Fibroblast of mammary gland (primary cell): ENCODE results near the gene TRIM63.
A peak's percentile ranks its signal among the peaks of the same experiment; 100 is the strongest.

Experiments
- DNase-seq: peaks from one replicate; pipeline ENCODE4 v3.0.0-alpha.2; 2010; ENCODE audit warnings: low read depth
- H3K4me3 ChIP-seq: 2 replicates; pipeline ENCODE4 v1.5.1; 2011; ENCODE audit warnings: low read depth, mild to moderate bottlenecking, low read length, moderate library complexity; ENCODE audit not compliant: control insufficient read depth
- TF ChIP-seq, protein P1 (sequence below): conservative IDR thresholded peaks from 2 replicates; pipeline ENCODE4 v1.5.1; 2011; ENCODE audit warnings: low read depth, low read length, inconsistent platforms; ENCODE audit not compliant: control insufficient read depth, insufficient read depth

The TRIM63 gene

DNA sequence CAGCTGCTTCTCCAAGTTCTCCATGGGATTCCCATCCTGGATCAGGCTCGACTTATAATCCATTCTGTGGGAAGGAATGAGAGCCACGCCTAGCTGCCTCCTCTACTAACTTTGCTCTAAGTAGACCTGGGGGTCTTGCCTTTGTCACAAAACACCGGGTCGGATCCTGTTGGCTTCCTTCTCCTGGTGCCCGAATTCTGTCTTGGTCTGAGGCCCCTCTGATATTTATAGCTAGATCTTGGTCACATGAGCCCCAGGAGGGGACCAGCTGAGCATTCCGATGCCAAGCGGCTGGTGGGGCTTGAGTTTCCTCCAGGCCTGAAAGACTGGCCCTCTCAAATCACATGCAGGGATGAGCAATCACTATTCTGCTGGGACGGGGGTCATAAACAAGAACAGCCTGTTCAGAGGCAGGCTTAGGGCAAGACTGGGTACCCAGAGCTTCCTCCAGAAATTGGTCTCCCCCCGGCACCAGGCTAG is at the start of gene TRIM63:
Gene TRIM63 (minus strand): TSS at position 199 of the 480 bp plus-strand sequence. CDS start 136 bp downstream, at position 63.
- DNase-seq, result no peak
- H3K4me3 ChIP-seq, result no peak within 1 kb of the TSS
- TF ChIP-seq, protein P1, sequence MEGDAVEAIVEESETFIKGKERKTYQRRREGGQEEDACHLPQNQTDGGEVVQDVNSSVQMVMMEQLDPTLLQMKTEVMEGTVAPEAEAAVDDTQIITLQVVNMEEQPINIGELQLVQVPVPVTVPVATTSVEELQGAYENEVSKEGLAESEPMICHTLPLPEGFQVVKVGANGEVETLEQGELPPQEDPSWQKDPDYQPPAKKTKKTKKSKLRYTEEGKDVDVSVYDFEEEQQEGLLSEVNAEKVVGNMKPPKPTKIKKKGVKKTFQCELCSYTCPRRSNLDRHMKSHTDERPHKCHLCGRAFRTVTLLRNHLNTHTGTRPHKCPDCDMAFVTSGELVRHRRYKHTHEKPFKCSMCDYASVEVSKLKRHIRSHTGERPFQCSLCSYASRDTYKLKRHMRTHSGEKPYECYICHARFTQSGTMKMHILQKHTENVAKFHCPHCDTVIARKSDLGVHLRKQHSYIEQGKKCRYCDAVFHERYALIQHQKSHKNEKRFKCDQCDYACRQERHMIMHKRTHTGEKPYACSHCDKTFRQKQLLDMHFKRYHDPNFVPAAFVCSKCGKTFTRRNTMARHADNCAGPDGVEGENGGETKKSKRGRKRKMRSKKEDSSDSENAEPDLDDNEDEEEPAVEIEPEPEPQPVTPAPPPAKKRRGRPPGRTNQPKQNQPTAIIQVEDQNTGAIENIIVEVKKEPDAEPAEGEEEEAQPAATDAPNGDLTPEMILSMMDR, result no peak

DNA sequence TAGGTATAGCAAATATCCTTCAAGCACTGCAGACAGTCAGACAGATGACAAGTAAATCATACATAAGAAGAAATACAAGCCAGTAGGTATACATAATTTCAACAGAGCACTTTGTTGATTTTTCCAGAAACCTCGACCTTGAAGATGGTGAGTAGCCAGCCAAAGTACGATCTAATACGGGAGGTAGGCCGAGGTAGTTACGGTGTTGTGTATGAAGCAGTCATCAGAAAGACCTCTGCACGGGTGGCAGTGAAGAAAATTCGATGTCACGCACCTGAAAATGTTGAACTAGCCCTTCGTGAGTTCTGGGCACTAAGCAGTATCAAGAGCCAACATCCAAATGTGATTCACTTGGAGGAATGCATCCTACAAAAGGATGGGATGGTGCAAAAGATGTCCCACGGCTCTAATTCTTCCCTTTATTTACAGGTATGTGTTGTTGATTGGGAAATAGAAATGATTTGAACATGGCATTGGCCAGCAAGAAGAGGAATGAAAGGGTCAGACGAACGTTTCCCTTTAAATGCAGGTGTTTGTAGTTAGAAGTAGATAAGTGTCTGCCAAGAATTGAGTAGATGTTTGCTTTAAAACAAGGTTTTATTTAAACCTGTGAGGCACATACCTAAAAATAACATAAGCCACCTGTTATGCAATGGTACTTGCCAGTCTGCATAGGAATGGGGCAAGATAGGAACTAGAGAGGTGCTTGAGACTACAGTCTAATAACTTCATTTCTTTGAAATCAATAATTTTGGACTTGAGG is 46.9 kb upstream of the TRIM63 start:
- DNase-seq, result no peak
- H3K4me3 ChIP-seq, result no peak overlapping the region
- TF ChIP-seq, protein P1, result no peak

DNA sequence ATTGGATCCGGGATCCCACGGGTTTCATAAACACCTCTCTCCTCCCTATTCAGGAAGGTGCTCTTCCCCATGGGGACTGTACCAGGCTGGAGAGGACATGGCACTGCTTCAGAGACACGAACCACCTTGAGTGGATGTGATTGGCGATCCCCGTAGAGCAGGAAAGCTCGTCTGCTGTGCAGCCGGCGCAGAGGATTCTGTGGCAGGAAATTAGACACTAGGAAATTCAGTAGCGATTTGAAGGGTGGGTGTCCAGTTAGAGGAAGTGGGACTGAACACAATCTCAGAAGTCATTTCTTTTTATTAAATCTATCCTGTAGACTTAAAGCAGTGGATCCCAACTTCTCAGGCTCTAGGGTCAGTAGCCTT is 45.0 kb upstream of the TRIM63 start:
- TF ChIP-seq, protein P1, result no peak
- DNase-seq, result no peak

DNA sequence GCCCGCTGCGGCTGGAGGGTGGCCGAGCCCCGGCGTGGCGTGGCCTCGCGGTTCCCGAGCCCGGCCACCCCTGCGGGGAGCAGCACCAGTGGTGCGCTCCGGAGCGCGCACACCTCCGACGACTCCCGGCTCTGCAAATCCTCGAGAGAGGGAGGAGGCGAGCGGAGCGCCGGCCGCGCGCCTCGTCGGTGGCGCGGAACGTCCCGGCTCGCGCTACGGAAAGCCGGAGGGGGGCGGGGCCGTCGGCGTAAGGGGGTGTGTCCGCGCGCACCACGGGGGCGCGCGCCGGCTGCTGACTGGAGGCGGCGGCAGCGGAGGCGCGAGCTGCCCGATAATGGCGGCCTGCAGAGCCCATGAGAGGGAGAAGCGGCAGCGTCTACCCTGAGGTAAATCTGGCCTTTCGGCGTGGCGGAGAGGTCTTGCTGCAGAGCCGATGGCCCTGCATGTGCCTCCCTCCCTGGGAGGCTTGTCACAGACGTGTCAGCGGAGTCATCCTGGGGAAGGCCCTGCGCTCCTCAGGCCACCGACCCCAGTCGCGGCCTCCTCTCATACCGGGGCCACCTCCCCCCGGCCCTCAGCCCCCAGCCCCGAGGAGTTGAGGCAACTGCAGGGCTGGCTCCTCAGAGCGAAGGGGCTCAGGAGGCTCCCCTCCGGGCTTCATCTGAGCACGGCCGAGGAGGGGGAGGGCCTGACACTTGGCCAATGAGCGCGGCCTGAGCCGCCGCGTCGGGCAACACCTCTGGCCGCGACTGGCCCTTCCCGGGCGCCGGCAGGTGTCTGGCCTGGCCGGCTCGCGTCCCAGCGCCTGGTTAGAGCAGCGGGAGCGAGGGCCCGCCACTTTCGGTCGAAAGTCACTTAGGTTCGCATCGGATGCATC is 44.3 kb upstream of the TRIM63 start, which contains the start of gene PDIK1L:
Gene PDIK1L (plus strand): TSS at position 295 of the 877 bp plus-strand sequence. CDS start 2,485 bp downstream, outside the sequence.
- peak; percentile 94 for DNase-seq
- peak within 1 kb of the TSS; percentile 93 for H3K4me3 ChIP-seq
- TF ChIP-seq, protein P1, result no peak

More for the DNA sequence above, 45.0 kb upstream of the TRIM63 start:
- peak overlapping the region; percentile 93 for H3K4me3 ChIP-seq

DNA sequence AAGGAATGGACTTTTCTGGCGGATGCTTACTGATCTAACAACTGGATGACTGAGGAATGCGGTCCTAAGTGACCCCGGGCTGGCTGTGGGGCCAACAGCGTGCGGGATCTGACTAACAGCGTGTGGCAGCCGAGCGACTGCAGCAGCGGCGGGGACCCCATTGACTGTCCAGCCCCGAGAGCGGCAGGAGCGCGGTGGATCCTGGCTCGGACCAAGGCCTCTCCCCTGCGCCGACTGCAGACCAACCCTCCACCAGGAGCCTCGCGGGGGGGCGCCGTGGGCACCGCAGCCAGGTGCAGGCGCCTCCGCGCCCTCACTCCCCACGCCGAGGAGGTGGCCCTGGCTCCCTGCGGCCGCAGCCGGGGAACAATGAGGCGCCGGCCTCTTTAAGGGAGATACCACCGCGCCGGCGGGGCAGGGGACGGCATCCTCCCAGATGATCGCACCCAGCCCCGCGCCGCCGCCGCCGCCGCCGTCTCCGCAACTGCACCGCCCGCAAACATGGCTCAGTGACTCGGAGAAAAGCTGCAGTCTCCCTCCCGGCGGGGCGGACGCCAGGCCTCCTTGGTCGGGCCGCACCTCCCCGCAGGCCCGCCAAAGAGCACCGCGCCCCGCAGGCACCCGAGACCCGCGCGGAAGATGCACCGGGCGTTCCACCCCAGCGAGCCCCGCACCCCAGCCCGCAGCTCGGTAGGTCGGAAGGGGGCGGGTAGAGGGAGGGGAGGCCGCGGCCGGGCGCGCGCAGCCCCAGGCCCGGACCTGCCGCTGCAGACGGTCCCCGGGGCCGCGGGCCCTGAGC is 43.5 kb upstream of the TRIM63 start:
- peak overlapping the region; percentile 68 for H3K4me3 ChIP-seq
- DNase-seq, result peak; percentile 51
- TF ChIP-seq, protein P1, result no peak
